GM21529 (cell line): ENCODE results near the gene CALY.
"Not testable (repeated sequence)": the region's sequence is repeated elsewhere in the genome, so short reads cannot be mapped to it uniquely, and the experiment has no call there.

Experiments
- ATAC-seq: cut with Tn5 transposase; IDR thresholded peaks from one replicate; pipeline ENCODE4 v1.9.1; 2021; ENCODE audit not compliant: unreplicated experiment

Gene CALY

GRCh38 chr10:133336577-133337369 is at the start of gene CALY:
Gene CALY (minus strand): TSS chr10:133336896. CDS start chr10:133328989, 7,907 bp downstream.
- ATAC-seq, result no peak

GRCh38 chr10:133385214-133385613 is 48.5 kb upstream of the CALY start:
- no peak for ATAC-seq

- no peak for ATAC-seq
Measured at GRCh38 chr10:133384071-133384470, 47.4 kb upstream of the CALY start.

GRCh38 chr10:133383551-133383950 is 46.9 kb upstream of the CALY start:
- ATAC-seq, result no peak

GRCh38 chr10:133381036-133381435 is 44.3 kb upstream of the CALY start:
- ATAC-seq, result no peak

- ATAC-seq, result no peak
Measured at GRCh38 chr10:133379801-133380666, 43.3 kb upstream of the CALY start.

- peak; percentile 59 for ATAC-seq
Measured at GRCh38 chr10:133379152-133379800, 42.6 kb upstream of the CALY start, which contains the start of gene PAOX. Gene PAOX (plus strand): TSS chr10:133379262. CDS start chr10:133379317, 55 bp downstream.

GRCh38 chr10:133378251-133379096 is 41.8 kb upstream of the CALY start:
- peak; percentile 40 for ATAC-seq

GRCh38 chr10:133377818-133378250 is 41.1 kb upstream of the CALY start:
- ATAC-seq, result no peak

GRCh38 chr10:133377025-133377817 is 40.5 kb upstream of the CALY start:
- ATAC-seq, result no peak

- not testable (repeated sequence) for ATAC-seq
Measured at GRCh38 chr10:133376183-133376582, 39.5 kb upstream of the CALY start.

- ATAC-seq, result no peak
Measured at GRCh38 chr10:133375357-133376115, 38.8 kb upstream of the CALY start.

GRCh38 chr10:133373174-133374090 is 36.7 kb upstream of the CALY start, which contains the start of gene ECHS1:
Gene ECHS1 (minus strand): TSS chr10:133373354. CDS start chr10:133373333, 21 bp downstream.
- ATAC-seq, result peak; percentile 96

GRCh38 chr10:133372507-133372906 is 35.8 kb upstream of the CALY start:
- ATAC-seq, result no peak

- ATAC-seq, result no peak
Measured at GRCh38 chr10:133370030-133370786, 33.5 kb upstream of the CALY start.

GRCh38 chr10:133368153-133368552 is 31.5 kb upstream of the CALY start:
- ATAC-seq, result no peak

GRCh38 chr10:133367461-133367860 is 30.8 kb upstream of the CALY start:
- ATAC-seq, result not testable (repeated sequence)
